Measurements from ENCODE around the gene PIM1.
"Not testable (repeated sequence)": the region's sequence is repeated elsewhere in the genome, so short reads cannot be mapped to it uniquely, and the experiment has no call there.

PIM1 gene

GRCh38 chr6:37194886-37195285, 24.9 kb downstream of the PIM1 start:
- not testable (repeated sequence) for DNase-seq

GRCh38 chr6:37196451-37196850, 26.5 kb downstream of the PIM1 start:
- not testable (repeated sequence) for DNase-seq

GRCh38 chr6:37200085-37200484, 30.1 kb downstream of the PIM1 start:
- DNase-seq, result no peak

GRCh38 chr6:37201726-37202125, 31.8 kb downstream of the PIM1 start:
- no peak for DNase-seq

- no peak for DNase-seq
These were observed 33.0 kb downstream of the PIM1 start for GRCh38 chr6:37202788-37203491.

GRCh38 chr6:37204014-37204751, 34.2 kb downstream of the PIM1 start:
- peak; percentile 37 for DNase-seq

DNA sequence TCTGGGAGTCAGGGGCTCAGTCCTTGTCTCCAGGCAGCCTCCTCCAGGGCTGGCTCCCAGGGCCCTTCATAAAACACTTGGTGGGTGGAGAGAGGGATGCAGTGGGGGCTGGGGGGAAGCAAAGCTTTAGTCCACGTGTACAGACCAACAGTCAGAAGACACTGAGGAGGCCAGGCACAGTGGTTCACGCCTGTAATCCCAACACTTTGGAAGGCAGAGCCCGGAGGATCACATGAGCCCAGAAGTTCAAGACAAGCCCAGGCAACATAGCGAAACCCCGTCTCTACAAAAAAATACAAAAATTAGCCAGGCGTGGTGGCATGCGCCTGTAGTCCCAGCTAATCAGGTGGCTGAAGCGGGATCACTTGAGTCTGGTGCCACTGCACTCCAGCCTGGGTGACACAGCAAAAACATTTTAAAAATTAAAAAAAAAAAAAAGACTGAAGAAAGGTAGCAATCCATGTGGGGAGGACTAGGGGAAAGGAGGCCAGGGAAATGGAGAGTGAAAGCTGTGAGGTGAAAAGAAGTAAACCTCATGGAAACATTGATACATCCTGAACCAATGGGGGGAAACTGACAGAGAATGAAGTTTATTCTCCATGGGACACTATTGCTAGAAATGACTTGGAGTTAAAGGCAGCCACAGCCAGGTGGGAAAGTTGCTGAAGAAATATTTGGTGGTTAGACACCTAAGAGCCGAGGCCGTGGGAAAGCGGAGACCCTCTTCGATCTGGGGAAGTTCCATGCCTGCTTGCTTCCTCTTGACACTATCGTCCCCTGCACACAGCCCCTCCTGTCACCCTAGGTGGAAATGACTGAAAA, 35.4 kb downstream of the PIM1 start:
- DNase-seq, result no peak

DNA sequence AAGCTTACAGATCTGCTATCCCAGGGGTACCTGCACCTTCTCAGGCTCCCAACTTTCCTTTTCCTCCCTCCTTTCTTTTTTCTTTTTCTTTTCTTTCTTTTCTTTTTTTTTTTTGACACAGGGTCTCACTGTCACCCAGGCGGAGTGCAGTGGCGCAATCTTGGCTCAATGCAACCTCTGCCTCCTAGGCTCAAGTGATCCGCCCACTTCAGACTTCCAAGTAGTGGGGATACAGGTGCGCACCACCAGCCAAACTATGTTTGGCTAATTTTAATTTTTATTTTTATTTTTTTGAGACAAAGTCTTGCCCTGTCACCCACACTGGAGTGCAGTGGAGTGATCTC, 36.0 kb downstream of the PIM1 start:
- no peak for DNase-seq

DNA sequence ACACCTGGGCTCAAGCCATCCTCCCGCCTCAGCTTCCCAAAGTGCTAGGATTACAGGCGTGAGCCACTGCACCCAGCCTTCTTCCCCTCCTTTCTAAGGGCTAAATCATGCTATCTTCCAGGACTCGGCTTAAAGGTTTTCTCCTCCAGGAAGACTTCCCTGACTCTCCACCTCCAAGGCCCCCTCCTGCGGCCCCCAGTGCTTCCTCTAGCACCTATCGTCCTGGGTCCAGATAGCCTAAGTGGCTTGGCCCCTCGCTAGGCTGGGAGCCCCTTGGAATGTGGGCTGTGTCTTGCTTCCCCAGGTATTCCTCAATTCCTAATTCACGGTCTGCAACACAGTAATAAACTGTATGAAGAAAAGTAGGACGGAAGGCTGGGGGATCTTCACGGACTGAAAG, 36.7 kb downstream of the PIM1 start:
- DNase-seq, result no peak

DNA sequence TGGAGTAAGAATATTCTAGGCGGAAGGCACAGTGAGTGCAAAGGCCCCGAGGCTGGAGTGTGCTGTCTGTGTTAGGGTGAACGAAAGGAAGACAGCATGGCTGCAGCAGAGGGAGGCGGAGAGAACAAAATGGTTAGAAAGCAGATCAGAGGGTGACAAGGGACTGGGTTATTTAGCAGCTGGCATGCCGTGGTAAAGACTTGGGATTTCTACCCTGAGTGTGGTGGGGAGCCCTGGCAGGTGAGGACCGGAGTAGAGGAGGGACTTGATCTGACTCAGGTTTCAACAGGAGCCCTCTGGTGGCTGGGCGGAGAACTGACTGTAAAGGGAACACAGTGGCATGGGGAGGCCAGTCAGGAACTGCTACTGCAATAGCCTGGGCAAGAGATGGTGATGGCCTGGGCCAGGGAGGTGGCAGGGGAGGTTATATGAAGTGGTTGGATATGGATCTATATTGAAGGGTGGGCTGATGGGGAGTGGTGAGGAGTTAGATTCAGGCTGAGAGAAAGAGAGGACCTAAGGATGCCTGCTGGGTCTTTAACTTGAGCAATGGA, 38.0 kb downstream of the PIM1 start:
- peak; percentile 28 for DNase-seq

- no peak for DNase-seq
These were observed 38.8 kb downstream of the PIM1 start for GRCh38 chr6:37208793-37209192.

- no peak for DNase-seq
These were observed 39.7 kb downstream of the PIM1 start for GRCh38 chr6:37209461-37210205.

DNA sequence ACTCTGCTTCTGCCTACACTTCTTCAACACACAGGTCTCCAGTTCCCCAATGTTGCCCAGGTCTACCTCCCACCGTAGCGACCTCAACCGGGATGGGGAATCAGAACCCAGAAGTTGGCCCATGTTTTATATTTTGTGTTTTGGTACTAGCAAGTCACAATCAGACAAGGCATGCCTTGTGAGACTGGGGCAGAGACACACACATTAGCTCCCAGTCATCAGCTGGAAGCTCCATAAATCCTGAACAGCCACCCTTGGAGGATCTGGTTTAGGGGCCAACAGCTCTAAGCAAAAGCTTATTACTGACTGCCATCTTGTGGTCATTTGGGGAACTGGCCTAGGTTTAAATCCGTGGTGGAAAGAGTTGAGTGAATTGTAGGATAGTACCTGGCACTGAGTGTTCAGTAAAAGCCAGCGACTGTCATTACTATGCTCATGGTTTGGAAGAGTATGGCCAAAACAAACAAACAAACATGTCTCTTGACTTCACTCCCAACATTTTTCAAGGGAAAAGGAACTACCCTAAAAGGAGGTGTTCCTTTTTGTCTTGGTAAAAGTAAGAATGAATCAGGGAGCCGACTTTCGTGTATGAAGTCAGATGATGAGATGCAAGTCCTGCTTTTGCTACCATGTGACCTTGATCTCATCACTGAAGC, 40.5 kb downstream of the PIM1 start:
- peak; percentile 80 for DNase-seq

GRCh38 chr6:37212268-37212667, 42.3 kb downstream of the PIM1 start:
- DNase-seq, result no peak

DNA sequence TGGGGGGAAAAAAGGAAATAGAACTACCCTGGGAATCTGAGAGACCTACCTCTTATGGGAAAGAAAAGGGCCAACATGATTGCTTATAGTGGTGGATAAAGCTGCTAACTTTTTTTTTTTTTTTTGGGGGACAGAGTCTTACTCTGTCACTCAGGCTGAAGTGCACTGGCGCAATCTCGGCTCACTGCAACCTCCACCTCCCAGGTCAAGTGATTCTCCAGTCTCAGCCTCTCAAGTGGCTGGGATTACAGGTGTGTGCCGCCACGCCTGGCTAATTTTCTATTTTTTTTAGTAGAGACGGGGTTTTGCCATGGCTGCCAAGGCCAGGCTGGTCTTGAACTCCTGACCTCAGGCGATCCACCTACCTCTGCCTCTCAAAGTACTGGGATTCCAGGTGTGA, 48.1 kb downstream of the PIM1 start:
- DNase-seq, result no peak

GRCh38 chr6:37218511-37218910, 48.6 kb downstream of the PIM1 start:
- no peak for DNase-seq

DNA sequence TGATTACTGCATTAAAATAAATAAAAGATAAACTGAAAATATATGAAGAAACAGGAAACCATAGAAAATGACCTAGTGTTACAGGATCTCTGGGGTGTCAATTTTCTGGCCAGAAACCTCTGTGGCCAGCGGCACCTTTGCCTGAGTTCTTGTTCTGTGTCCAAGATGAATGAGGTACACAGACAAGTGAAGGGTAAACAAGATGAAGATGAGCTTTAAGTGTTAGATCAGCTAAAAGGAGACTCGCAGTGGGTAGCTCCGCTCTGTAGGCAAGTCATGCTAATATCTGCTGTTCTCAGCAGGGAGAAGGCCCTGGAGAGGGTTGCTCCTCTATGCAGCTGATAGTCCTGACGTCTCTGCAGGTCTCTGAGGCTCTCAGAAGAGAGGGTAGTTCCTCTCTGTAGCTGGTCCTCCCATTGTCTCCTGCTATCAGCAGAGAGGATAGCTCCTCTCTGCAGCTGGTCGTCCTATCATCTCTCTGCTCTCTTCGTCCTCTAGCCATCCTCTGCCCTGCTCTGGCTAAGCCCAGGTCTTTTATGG, 51.7 kb downstream of the PIM1 start:
- no peak for DNase-seq

DNA sequence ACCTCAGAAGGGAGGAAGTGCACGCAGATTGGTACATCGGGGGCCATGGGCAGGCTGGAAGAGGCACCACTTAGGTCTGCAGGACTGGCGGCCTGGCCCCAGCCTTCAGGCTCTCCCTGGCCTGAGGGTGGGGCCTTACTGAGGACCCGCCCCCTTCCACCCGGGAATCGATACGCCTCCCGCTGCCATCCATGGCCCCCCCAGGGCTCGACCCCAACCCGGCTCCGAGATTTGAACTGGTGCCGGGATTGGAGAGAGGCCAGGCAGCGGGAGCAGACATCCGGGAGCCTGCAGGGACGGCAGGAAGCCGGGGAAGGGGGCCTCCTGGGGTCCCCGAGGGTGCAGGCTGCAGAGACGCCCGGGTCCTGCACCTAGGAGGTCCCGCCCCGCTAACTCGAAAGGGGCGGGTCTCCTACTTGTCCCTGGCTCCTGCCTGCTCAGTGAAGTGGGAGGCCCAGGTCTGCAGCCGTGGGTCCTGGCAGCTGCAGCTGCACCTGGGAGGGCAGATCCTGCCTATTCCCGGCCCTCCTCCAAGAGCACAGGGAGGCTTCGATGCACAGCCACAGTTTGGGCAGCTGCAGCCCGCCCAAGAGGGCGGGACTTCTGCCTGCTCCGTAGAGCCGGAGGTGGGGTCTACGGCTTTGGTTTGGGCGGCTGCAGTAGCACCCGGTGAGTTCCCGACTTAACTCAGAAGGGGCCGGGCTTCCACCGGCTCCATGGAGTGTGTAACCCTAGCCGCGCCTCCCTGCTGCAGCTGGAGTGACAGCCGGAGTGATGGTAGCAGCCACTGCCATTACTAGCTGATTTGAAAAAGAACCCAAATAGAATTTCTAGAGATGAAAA, 52.4 kb downstream of the PIM1 start:
- peak; percentile 91 for DNase-seq

DNA sequence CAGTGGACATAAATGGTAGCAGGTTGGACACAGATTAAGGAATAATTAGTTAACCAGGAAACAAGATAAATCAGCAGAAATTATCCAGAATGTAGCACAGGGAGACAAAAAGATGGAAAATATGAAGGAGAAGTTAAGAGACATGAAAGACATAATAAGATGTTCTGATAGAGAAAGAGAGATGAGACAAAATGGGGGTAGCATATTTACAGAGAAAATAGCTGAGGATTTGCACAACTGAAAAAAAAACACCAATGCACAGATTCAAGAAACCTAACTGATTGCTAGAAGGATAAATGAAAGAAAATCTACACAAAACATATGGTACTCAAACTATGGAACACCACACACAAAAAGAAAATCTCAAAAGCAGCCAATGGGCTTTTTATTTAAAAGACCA, 53.0 kb downstream of the PIM1 start:
- no peak for DNase-seq

Data from right hindlimb (tissue), 1 donor.